Panc1 (cell line): ENCODE measurements around the gene TIRAP.

Experiments used
- CTCF ChIP-seq: fragments of 450-650 bp; IDR thresholded peaks from 2 replicates; pipeline ENCODE4 v1.5.1; 2017; ENCODE audit warnings: mild to moderate bottlenecking
- POLR2AphosphoS5 ChIP-seq: IDR thresholded peaks from 2 replicates; pipeline ENCODE4 v1.6.1; 2012; ENCODE audit warnings: mild to moderate bottlenecking, low read depth, low read length, moderate library complexity
- TCF7L2 ChIP-seq: IDR thresholded peaks from 2 replicates; pipeline ENCODE4 v1.6.1; 2011; ENCODE audit warnings: mild to moderate bottlenecking, low read depth, low read length, inconsistent platforms
- TF ChIP-seq, protein P1 (sequence below), 2 experiments: IDR thresholded peaks; 2 replicates each; pipeline ENCODE4 v1.6.1; 2011 to 2012; ENCODE audit warnings: low read depth in 2 of 2, control low read depth in 1 of 2, low read length in 1 of 2, mild to moderate bottlenecking in 1 of 2, moderate library complexity in 1 of 2; ENCODE audit not compliant: insufficient read depth in 1 of 2

- TF ChIP-seq, protein P1, sequence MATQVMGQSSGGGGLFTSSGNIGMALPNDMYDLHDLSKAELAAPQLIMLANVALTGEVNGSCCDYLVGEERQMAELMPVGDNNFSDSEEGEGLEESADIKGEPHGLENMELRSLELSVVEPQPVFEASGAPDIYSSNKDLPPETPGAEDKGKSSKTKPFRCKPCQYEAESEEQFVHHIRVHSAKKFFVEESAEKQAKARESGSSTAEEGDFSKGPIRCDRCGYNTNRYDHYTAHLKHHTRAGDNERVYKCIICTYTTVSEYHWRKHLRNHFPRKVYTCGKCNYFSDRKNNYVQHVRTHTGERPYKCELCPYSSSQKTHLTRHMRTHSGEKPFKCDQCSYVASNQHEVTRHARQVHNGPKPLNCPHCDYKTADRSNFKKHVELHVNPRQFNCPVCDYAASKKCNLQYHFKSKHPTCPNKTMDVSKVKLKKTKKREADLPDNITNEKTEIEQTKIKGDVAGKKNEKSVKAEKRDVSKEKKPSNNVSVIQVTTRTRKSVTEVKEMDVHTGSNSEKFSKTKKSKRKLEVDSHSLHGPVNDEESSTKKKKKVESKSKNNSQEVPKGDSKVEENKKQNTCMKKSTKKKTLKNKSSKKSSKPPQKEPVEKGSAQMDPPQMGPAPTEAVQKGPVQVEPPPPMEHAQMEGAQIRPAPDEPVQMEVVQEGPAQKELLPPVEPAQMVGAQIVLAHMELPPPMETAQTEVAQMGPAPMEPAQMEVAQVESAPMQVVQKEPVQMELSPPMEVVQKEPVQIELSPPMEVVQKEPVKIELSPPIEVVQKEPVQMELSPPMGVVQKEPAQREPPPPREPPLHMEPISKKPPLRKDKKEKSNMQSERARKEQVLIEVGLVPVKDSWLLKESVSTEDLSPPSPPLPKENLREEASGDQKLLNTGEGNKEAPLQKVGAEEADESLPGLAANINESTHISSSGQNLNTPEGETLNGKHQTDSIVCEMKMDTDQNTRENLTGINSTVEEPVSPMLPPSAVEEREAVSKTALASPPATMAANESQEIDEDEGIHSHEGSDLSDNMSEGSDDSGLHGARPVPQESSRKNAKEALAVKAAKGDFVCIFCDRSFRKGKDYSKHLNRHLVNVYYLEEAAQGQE (IDR thresholded peaks at IDR 0.05; ENCODE audit: insufficient read depth in 1 of 2, low read depth in 2 of 2, low read length in 1 of 2) = no peak
- TF ChIP-seq CTCF = no peak
- TF ChIP-seq TCF7L2 = no peak
- no peak for TF ChIP-seq POLR2AphosphoS5
These were observed 5.1 kb upstream of the TIRAP start for GRCh38 chr11:126277780-126278179.
